Liver (tissue), 9 donors: ENCODE measurements around the gene FSIP1. TPM values are rescaled to one million over a fixed set of nuclear protein-coding genes. Genes with fewer than 3 reads are reported as not detected.

ENCODE experiments used
- DNase-seq: peaks from one replicate; pipeline ENCODE4 v3.0.0-alpha.2; 2017; ENCODE audit warnings: low spot score
- H3K27ac ChIP-seq, 2 donors: one replicate each; pipeline ENCODE4 v1.7.0; 2013; ENCODE audit warnings: inconsistent platforms in 2 of 2, low read length in 2 of 2, control low read depth in 1 of 2, low read depth in 1 of 2, mild to moderate bottlenecking in 1 of 2
- H3K27me3 ChIP-seq, 4 donors: one replicate each; pipeline versions ENCODE4 v1.6.1 to v1.7.0; 2013; ENCODE audit warnings: low read length in 3 of 4, inconsistent platforms in 1 of 4, mild to moderate bottlenecking in 1 of 4, moderate library complexity in 1 of 4; ENCODE audit not compliant: control insufficient read depth in 4 of 4, insufficient read depth in 4 of 4
- H3K36me3 ChIP-seq, 4 donors: one replicate each; pipeline versions ENCODE4 v1.6.1 to v1.7.0; 2013; ENCODE audit warnings: low read length in 3 of 4, mild to moderate bottlenecking in 3 of 4, low read depth in 1 of 4, moderate library complexity in 1 of 4; ENCODE audit not compliant: control insufficient read depth in 4 of 4, insufficient read depth in 3 of 4
- H3K4me1 ChIP-seq, 4 donors: one replicate each; pipeline versions ENCODE4 v1.6.1 to v1.7.0; 2013; ENCODE audit warnings: low read length in 3 of 4, mild to moderate bottlenecking in 3 of 4, moderate library complexity in 1 of 4; ENCODE audit not compliant: control insufficient read depth in 4 of 4, insufficient read depth in 4 of 4
- H3K4me3 ChIP-seq, 3 donors: one replicate each; pipeline versions ENCODE4 v1.6.1 to v1.7.0; 2013; ENCODE audit warnings: low read length in 3 of 3, control low read depth in 1 of 3, low read depth in 1 of 3, mild to moderate bottlenecking in 1 of 3
- H3K9ac ChIP-seq, 2 donors: one replicate each; pipeline ENCODE4 v1.7.0; 2013; ENCODE audit warnings: low read length in 2 of 2, mild to moderate bottlenecking in 2 of 2, moderate library complexity in 2 of 2, control low read depth in 1 of 2, low read depth in 1 of 2
- H3K9me3 ChIP-seq, 4 donors: one replicate each; pipeline versions ENCODE4 v1.6.1 to v1.7.0; 2013; ENCODE audit warnings: low read length in 3 of 4; ENCODE audit not compliant: control insufficient read depth in 4 of 4
- FOXA1 ChIP-seq: IDR thresholded peaks from 2 replicates; pipeline ENCODE4 v1.6.1; 2016; ENCODE audit warnings: antibody characterized with exemption
- FOXA2 ChIP-seq: IDR thresholded peaks from 2 replicates; pipeline ENCODE4 v1.6.1; 2016; ENCODE audit warnings: antibody characterized with exemption
- GABPA ChIP-seq, 2 donors: IDR thresholded peaks in 1 of 2; conservative IDR thresholded peaks in 1 of 2; 2 replicates each; pipeline ENCODE4 v1.6.1; 2016; ENCODE audit warnings: antibody characterized with exemption in 2 of 2, mild to moderate bottlenecking in 1 of 2, moderate library complexity in 1 of 2
- HNF4A ChIP-seq, 2 donors: conservative IDR thresholded peaks; 2 replicates each; pipeline ENCODE4 v1.6.1; 2016; ENCODE audit warnings: antibody characterized with exemption in 2 of 2, mild to moderate bottlenecking in 2 of 2
- JUND ChIP-seq, 2 donors: IDR thresholded peaks; 2 replicates each; pipeline ENCODE4 v1.6.1; 2016; ENCODE audit warnings: antibody characterized with exemption in 2 of 2
- RAD21 ChIP-seq, 2 donors: IDR thresholded peaks; 2 replicates each; pipeline ENCODE4 v1.6.1; 2016; ENCODE audit warnings: antibody characterized with exemption in 2 of 2, mild to moderate bottlenecking in 2 of 2
- RXRA ChIP-seq, 2 donors: IDR thresholded peaks; 2 replicates each; pipeline ENCODE4 v1.6.1; 2017 to 2018; ENCODE audit warnings: antibody characterized with exemption in 2 of 2, mild to moderate bottlenecking in 1 of 2
- TAF1 ChIP-seq: conservative IDR thresholded peaks from 2 replicates; pipeline ENCODE4 v1.6.1; 2016; ENCODE audit warnings: antibody characterized with exemption, mild to moderate bottlenecking
- WGBS: extraction: QIAGEN DNeasy Blood & Tissue Kit; methylation state at CpG from one replicate; pipeline ENCODE4 v1.1.7; 2013; 5-methylcytosine and 5-hydroxymethylcytosine counted together
- polyA plus RNA-seq, 2 donors: library from polyadenylated mRNA; stranded (reverse) in 1 of 2; unstranded in 1 of 2; fragments of 200-250 nt in 1 of 2; fragments of >200 nt in 1 of 2; fragmentation: Nextera tagmentation in 1 of 2; extraction: Ambion mirVana in 1 of 2; gene quantifications; one replicate each; pipeline versions ENCODE4 v1.2.1 to v1.2.3, GENCODE V29; 2013 to 2015
- total RNA-seq, 2 donors: library from RNA; depleted of rRNA; stranded (reverse); fragments of >200 nt; gene quantifications; one replicate each; pipeline ENCODE4 v1.2.3, GENCODE V29; 2014
- TF ChIP-seq, protein P1 (sequence below): IDR thresholded peaks from 2 replicates; pipeline ENCODE4 v1.6.1; 2016; ENCODE audit warnings: antibody characterized with exemption
- TF ChIP-seq, protein P2 (sequence below): IDR thresholded peaks from 2 replicates; pipeline ENCODE4 v1.6.1; 2016; ENCODE audit warnings: antibody characterized with exemption, mild to moderate bottlenecking
- TF ChIP-seq, protein P3 (sequence below): IDR thresholded peaks from 2 replicates; pipeline ENCODE4 v1.6.1; 2016; ENCODE audit warnings: antibody characterized with exemption
- TF ChIP-seq, protein P4 (sequence below): fragments of 150-350 bp; IDR thresholded peaks from 2 replicates; pipeline ENCODE4 v1.5.1; 2017; ENCODE audit warnings: improper control_type of control experiment, low read depth, low read length; ENCODE audit not compliant: missing input control
- donor health status: healthy.
- donor health status: healthy.
- donor health status: healthy.
- donor health status: healthy.
- donor health status: healthy.

FSIP1 gene
- total and polyA plus RNA-seq, 4 donors: 0.05 to 0.29 (median 0.13) TPM

DNA sequence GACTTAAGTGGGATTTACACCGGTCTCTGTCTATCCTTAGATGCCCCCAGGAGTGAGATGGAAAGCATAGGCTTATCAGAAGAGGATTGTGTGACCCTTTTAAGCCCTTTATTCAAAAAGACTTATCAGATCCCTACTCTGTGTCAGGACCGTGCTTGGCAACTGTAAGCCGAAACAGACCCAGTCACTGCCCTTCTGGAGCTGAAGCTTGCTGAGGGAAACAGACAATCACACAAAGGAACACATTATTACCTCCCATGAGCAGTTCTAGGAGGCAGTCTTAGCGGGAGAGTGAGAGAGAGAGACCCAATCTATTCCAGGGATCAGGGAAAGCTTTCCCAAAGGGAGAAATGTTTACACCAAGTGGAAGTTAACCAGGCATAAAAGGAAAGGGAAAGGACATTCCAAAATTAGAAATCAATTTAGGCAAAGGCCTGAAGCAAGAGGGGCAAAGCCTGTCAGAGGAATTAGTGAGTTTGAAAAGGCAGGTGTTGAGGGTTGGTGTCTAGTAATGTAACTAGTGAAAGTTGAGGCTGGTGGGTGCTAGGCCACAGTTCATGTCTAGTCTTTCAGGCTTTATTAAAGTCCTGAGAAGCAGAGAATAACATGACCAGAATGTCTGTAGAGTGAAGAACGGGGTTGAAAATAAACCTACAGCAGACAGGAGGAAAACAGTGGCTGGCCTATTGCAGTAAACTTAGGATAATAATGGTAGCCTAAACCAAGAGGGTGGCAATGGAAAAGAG, 115.1 kb downstream of the FSIP1 start:
- TF ChIP-seq TAF1 (no peak), RAD21 (IDR thresholded peaks at IDR 0.05) (no peak), HNF4A (conservative IDR thresholded peaks at IDR 0.05) (no peak), FOXA2 (no peak), GABPA (IDR thresholded peaks at IDR 0.05 in 1 of 2, conservative IDR thresholded peaks at IDR 0.05 in 1 of 2) (no peak), FOXA1 (no peak), RXRA (IDR thresholded peaks at IDR 0.05) (no peak), JUND (IDR thresholded peaks at IDR 0.05) (no peak)
- TF ChIP-seq, protein P1, sequence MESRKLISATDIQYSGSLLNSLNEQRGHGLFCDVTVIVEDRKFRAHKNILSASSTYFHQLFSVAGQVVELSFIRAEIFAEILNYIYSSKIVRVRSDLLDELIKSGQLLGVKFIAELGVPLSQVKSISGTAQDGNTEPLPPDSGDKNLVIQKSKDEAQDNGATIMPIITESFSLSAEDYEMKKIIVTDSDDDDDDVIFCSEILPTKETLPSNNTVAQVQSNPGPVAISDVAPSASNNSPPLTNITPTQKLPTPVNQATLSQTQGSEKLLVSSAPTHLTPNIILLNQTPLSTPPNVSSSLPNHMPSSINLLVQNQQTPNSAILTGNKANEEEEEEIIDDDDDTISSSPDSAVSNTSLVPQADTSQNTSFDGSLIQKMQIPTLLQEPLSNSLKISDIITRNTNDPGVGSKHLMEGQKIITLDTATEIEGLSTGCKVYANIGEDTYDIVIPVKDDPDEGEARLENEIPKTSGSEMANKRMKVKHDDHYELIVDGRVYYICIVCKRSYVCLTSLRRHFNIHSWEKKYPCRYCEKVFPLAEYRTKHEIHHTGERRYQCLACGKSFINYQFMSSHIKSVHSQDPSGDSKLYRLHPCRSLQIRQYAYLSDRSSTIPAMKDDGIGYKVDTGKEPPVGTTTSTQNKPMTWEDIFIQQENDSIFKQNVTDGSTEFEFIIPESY: no peak
- TF ChIP-seq, protein P2, sequence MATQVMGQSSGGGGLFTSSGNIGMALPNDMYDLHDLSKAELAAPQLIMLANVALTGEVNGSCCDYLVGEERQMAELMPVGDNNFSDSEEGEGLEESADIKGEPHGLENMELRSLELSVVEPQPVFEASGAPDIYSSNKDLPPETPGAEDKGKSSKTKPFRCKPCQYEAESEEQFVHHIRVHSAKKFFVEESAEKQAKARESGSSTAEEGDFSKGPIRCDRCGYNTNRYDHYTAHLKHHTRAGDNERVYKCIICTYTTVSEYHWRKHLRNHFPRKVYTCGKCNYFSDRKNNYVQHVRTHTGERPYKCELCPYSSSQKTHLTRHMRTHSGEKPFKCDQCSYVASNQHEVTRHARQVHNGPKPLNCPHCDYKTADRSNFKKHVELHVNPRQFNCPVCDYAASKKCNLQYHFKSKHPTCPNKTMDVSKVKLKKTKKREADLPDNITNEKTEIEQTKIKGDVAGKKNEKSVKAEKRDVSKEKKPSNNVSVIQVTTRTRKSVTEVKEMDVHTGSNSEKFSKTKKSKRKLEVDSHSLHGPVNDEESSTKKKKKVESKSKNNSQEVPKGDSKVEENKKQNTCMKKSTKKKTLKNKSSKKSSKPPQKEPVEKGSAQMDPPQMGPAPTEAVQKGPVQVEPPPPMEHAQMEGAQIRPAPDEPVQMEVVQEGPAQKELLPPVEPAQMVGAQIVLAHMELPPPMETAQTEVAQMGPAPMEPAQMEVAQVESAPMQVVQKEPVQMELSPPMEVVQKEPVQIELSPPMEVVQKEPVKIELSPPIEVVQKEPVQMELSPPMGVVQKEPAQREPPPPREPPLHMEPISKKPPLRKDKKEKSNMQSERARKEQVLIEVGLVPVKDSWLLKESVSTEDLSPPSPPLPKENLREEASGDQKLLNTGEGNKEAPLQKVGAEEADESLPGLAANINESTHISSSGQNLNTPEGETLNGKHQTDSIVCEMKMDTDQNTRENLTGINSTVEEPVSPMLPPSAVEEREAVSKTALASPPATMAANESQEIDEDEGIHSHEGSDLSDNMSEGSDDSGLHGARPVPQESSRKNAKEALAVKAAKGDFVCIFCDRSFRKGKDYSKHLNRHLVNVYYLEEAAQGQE: no peak
- TF ChIP-seq, protein P3, sequence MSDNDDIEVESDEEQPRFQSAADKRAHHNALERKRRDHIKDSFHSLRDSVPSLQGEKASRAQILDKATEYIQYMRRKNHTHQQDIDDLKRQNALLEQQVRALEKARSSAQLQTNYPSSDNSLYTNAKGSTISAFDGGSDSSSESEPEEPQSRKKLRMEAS: no peak
- peaks cover 0 to 15% (median 4%) of the 10 kb centered on the region in 4 donors for H3K4me1 ChIP-seq
- H3K9me3 ChIP-seq: no peaks in the 10 kb centered on the region
- no peak for DNase-seq
- H3K27me3 ChIP-seq: peaks cover 0 to 3% (median 0%) of the 10 kb centered on the region in 4 donors
- H3K9ac ChIP-seq: no peak overlapping the region
- H3K4me3 ChIP-seq: no peak overlapping the region
- no peak overlapping the region for H3K27ac ChIP-seq
- no peaks in the 10 kb centered on the region for H3K36me3 ChIP-seq
- WGBS: 89% methylated on average over 5 of the region's 5 CpGs

DNA sequence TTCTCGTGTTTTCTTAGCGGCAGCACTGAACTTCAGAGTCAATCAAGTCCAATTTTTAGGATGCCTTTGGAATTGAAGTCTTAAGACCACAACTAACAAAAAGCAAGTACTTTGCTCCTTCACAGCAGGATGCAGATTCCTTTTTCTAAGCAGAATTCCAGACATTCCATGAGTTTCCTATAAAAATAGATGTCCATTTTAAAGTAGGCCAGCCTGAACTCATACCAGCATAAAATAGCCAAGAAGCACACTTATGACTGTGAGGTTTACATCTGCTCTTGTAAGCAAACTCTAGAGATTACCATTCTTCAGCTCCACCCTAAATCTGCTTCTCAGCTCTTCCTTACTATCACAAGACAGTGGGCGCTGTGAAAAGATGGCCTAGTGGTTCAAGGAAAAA, 116.0 kb downstream of the FSIP1 start:
- no peak overlapping the region for H3K4me3 ChIP-seq
- 90% methylated on average over 3 of the region's 3 CpGs for WGBS

More for the DNA sequence above, 116.0 kb downstream of the FSIP1 start:
- TF ChIP-seq RAD21 (IDR thresholded peaks at IDR 0.05): no peak
- TF ChIP-seq, protein P3: no peak
- TF ChIP-seq, protein P4, sequence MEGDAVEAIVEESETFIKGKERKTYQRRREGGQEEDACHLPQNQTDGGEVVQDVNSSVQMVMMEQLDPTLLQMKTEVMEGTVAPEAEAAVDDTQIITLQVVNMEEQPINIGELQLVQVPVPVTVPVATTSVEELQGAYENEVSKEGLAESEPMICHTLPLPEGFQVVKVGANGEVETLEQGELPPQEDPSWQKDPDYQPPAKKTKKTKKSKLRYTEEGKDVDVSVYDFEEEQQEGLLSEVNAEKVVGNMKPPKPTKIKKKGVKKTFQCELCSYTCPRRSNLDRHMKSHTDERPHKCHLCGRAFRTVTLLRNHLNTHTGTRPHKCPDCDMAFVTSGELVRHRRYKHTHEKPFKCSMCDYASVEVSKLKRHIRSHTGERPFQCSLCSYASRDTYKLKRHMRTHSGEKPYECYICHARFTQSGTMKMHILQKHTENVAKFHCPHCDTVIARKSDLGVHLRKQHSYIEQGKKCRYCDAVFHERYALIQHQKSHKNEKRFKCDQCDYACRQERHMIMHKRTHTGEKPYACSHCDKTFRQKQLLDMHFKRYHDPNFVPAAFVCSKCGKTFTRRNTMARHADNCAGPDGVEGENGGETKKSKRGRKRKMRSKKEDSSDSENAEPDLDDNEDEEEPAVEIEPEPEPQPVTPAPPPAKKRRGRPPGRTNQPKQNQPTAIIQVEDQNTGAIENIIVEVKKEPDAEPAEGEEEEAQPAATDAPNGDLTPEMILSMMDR: no peak
- H3K27me3 ChIP-seq: peaks cover 0 to 3% (median 0%) of the 10 kb centered on the region in 4 donors
- H3K27ac ChIP-seq: no peak overlapping the region
- no peak for DNase-seq
- H3K4me1 ChIP-seq: peaks cover 0 to 15% (median 4%) of the 10 kb centered on the region in 4 donors
- H3K9me3 ChIP-seq: no peaks in the 10 kb centered on the region
- H3K9ac ChIP-seq: no peak overlapping the region
- no peaks in the 10 kb centered on the region for H3K36me3 ChIP-seq
